Pons (tissue), 1 donor: Measurements from ENCODE around the gene NBL1.

Source experiments
- DNase-seq: peaks from one replicate; pipeline ENCODE4 v3.0.0-alpha.2; 2016; ENCODE audit warnings: low spot score

The NBL1 gene

GRCh38 chr1:19670787-19671186 lies 26.7 kb downstream of the NBL1 start:
- no peak for DNase-seq

- no peak for DNase-seq
These were observed 28.1 kb downstream of the NBL1 start for GRCh38 chr1:19672237-19672636.

- no peak for DNase-seq
These were observed 31.7 kb downstream of the NBL1 start for GRCh38 chr1:19675797-19676196.

- DNase-seq: no peak
These were observed 32.4 kb downstream of the NBL1 start for GRCh38 chr1:19676438-19676922.

- no peak for DNase-seq
These were observed 34.4 kb downstream of the NBL1 start for GRCh38 chr1:19678493-19678892.

GRCh38 chr1:19678931-19679453 lies 34.9 kb downstream of the NBL1 start:
- DNase-seq: no peak

- DNase-seq: no peak
These were observed 35.6 kb downstream of the NBL1 start for GRCh38 chr1:19679691-19680090.

- no peak for DNase-seq
These were observed 36.5 kb downstream of the NBL1 start for GRCh38 chr1:19680644-19681043.

GRCh38 chr1:19682257-19682656 lies 38.1 kb downstream of the NBL1 start:
- DNase-seq: no peak

- no peak for DNase-seq
These were observed 38.8 kb downstream of the NBL1 start for GRCh38 chr1:19682901-19683300.

GRCh38 chr1:19683351-19683750 lies 39.2 kb downstream of the NBL1 start:
- no peak for DNase-seq

GRCh38 chr1:19684677-19685076 lies 40.6 kb downstream of the NBL1 start:
- DNase-seq: no peak

- no peak for DNase-seq
These were observed 41.9 kb downstream of the NBL1 start for GRCh38 chr1:19685994-19686393.

- DNase-seq: no peak
These were observed 43.3 kb downstream of the NBL1 start for GRCh38 chr1:19687414-19687813.

- DNase-seq: no peak
These were observed 44.1 kb downstream of the NBL1 start for GRCh38 chr1:19688041-19688842.

GRCh38 chr1:19689085-19689757 lies 45.1 kb downstream of the NBL1 start:
- DNase-seq: no peak

- DNase-seq: no peak
These were observed 45.7 kb downstream of the NBL1 start for GRCh38 chr1:19689856-19690255.

GRCh38 chr1:19690342-19690741 lies 46.2 kb downstream of the NBL1 start:
- DNase-seq: no peak

- no peak for DNase-seq
These were observed 50.2 kb downstream of the NBL1 start for GRCh38 chr1:19694298-19694697.

- DNase-seq: no peak
These were observed 51.7 kb downstream of the NBL1 start for GRCh38 chr1:19695772-19696171.

GRCh38 chr1:19696820-19697219 lies 52.7 kb downstream of the NBL1 start:
- no peak for DNase-seq

- DNase-seq: no peak
These were observed 54.1 kb downstream of the NBL1 start for GRCh38 chr1:19698181-19698580.

GRCh38 chr1:19700079-19700777 lies 56.1 kb downstream of the NBL1 start:
- DNase-seq: no peak
